HG02642 (cell line): Measurements from ENCODE around the gene RABIF.
"Not testable (repeated sequence)": the region's sequence is repeated elsewhere in the genome, so short reads cannot be mapped to it uniquely, and the experiment has no call there.

Experiments used
- ATAC-seq: cut with Tn5 transposase; IDR thresholded peaks from one replicate; pipeline ENCODE4 v1.9.1; 2021; ENCODE audit warnings: mild to moderate bottlenecking; ENCODE audit not compliant: unreplicated experiment, poor library complexity

RABIF gene

DNA sequence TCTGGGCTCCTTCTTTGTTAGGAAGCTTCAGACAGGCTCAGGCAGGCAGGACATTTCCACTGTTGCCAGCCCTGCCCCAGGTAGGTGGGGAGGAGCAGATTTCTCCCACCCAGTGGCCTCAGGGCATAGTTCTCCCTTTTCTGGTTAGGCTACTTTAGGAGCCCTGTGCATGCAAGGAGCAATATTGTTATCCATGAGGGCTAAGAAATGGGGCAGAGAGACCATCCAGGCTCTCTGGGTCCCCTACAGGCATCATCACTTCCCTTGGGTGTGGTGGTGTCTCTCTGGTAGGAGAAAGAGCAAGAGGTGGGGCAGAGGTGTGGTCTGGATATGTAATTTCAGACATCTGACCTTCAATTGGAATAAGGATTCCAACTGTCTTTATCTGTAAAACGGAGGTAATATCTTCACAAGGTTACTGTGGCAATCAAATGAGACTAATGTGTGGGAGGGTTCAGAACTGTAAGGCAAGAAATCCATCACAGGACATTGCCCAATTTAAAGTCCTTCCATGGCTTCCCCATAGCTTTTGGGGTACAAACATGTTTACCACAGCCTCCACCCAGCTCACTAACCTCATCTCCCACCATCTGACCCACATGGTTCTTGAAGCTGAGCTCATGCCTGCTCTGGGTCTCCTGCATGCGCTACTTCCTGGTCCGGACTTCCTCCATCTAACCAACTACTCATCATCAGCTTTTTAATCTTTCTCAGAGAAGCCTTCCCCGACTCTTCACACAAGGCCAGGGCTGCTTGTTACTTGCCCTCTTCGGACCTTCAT, 52.1 kb downstream of the RABIF start:
- ATAC-seq = no peak

DNA sequence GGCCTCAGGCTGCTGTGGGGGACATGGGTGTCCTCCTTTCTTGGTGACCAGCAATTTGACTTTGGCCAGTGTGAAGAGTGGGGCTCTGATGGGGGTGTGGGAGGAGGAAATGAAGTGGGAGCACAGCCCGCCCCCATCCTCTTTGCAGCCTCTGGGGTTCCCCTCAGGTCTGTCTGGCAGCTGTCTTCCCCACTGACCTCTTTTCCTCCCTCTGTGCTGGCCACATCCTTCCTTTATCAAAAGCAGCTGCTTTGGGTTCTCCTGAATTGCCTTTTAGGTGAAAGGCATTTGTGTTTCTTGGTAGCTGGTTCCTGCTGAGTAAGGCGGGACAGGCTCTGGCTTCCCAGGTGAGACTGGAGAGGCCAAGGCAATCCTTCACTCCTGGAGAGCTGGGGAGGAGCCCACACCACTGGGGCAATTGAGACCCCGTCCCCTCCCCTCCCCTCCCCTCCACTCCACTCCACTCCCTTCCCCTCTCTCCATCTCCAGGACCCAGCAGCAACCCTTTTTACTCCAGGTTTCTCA, 53.3 kb downstream of the RABIF start:
- ATAC-seq = no peak

DNA sequence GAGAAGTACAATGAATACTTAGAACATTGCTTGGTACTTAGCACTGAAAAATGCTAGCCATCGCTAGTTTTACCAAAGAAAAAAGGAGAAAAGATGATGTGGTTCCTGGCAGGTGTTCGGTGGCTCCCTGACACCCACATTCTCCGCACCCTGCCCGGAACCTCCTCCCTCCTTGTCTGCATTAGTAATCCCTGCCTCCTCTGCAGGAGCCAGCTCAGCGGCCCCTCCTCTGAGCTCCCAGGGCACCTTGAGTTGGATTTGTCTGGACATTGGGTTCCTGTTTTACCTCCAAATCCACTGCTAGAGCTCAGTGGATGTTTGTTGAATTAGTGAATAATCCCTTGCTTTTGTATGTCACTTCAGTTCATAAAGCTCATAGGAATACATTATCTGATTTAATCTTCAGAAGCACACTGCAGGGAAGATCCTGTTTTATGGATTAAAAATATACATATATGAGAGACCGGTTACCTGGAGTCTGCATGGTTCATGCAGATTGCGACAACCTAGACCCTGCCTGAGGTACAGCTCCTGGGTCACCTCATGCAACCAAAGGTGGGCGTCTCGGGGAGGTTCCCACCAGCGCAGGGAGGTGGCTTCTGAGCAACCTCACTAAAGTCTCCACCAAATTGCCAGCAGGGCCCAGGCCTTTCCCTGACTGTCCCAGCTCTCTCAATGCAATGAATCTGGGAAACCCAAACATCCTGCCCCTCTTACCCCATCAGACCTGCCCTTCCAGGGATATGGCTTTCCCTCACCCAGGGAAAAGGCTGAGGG, 54.0 kb downstream of the RABIF start:
- no peak for ATAC-seq

DNA sequence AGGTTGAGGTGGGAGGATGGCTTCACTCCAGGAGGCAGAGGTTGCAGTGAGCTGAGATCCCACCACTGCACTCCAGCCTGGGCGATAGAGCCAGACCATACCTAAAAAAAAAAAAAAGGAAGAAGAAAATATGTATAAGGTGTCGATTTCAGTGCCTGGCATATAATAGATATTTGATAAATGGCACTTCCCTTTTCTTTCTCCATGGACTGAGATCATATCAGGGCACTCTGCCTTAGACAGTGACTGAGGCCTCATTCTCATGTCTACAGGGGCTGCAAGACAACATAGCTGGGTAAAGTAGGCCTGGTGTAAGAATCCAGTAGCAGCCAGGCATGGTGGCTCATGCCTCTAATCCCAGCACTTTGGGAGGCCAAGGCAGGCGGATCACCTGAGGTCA, 57.0 kb downstream of the RABIF start:
- ATAC-seq = no peak

DNA sequence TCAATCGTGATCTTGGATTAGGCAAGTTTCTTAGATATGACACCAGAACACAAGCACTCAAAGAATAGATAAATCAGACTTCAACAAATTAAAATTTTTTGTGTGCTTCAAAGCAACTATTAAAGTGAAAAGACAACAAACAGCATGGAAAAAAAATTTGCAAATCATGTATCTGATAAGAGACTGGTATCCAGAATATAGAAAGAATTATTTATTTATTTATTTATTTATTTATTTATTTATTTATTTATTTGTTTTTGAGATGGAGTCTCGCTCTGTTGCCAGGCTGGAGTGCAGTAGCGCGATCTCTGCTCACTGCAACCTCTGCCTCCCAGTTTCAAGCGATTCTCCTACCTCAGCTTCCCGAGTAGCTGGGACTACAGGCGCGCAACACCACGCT, 59.7 kb downstream of the RABIF start:
- ATAC-seq = not testable (repeated sequence)
